ENCODE measurements around the gene CHCHD6.

DNA sequence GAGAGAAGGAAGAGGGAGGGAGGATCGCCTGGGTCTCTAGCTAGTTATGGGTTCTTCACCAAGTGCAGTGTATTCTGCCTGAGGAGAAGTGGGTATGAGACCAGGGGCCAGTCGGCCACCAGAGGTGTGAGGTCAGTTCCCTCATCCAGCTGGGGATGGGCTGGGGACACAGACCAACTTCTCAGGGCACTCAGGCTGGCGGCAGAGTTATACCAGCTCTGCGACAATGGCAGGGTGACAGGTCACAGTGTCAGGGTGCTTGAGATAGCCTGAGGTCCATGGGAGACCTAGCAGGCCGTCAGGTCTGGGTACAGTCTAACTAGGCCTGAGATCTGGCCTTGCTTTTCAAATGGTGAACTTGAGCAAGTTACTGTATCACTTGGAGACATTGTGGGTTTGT lies 247.5 kb downstream of the CHCHD6 start:
- TF ChIP-seq, protein P1, sequence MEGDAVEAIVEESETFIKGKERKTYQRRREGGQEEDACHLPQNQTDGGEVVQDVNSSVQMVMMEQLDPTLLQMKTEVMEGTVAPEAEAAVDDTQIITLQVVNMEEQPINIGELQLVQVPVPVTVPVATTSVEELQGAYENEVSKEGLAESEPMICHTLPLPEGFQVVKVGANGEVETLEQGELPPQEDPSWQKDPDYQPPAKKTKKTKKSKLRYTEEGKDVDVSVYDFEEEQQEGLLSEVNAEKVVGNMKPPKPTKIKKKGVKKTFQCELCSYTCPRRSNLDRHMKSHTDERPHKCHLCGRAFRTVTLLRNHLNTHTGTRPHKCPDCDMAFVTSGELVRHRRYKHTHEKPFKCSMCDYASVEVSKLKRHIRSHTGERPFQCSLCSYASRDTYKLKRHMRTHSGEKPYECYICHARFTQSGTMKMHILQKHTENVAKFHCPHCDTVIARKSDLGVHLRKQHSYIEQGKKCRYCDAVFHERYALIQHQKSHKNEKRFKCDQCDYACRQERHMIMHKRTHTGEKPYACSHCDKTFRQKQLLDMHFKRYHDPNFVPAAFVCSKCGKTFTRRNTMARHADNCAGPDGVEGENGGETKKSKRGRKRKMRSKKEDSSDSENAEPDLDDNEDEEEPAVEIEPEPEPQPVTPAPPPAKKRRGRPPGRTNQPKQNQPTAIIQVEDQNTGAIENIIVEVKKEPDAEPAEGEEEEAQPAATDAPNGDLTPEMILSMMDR (IDR thresholded peaks at IDR 0.05), result no peak
- TF ChIP-seq, protein P2, sequence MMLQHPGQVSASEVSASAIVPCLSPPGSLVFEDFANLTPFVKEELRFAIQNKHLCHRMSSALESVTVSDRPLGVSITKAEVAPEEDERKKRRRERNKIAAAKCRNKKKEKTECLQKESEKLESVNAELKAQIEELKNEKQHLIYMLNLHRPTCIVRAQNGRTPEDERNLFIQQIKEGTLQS (CRISPR knock-in tag; conservative IDR thresholded peaks at IDR 0.05), result no peak
- TF ChIP-seq NR3C1 (CRISPR knock-in tag; conservative IDR thresholded peaks at IDR 0.05; ENCODE audit: low read depth), result no peak
- TF ChIP-seq, protein P3, sequence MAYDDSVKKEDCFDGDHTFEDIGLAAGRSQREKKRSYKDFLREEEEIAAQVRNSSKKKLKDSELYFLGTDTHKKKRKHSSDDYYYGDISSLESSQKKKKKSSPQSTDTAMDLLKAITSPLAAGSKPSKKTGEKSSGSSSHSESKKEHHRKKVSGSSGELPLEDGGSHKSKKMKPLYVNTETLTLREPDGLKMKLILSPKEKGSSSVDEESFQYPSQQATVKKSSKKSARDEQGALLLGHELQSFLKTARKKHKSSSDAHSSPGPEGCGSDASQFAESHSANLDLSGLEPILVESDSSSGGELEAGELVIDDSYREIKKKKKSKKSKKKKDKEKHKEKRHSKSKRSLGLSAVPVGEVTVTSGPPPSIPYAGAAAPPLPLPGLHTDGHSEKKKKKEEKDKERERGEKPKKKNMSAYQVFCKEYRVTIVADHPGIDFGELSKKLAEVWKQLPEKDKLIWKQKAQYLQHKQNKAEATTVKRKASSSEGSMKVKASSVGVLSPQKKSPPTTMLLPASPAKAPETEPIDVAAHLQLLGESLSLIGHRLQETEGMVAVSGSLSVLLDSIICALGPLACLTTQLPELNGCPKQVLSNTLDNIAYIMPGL (CRISPR knock-in tag; IDR thresholded peaks at IDR 0.05), result no peak
- TF ChIP-seq ESRRA (CRISPR knock-in tag; IDR thresholded peaks at IDR 0.05; ENCODE audit: borderline replicate concordance), result no peak
- TF ChIP-seq, protein P4, sequence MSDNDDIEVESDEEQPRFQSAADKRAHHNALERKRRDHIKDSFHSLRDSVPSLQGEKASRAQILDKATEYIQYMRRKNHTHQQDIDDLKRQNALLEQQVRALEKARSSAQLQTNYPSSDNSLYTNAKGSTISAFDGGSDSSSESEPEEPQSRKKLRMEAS (CRISPR knock-in tag; IDR thresholded peaks at IDR 0.05), result no peak
- TF ChIP-seq ELF4 (CRISPR knock-in tag; IDR thresholded peaks at IDR 0.05; ENCODE audit: low read depth), result no peak
- TF ChIP-seq SMAD4 (CRISPR knock-in tag; IDR thresholded peaks at IDR 0.05), result no peak

Data from WTC11 (cell line).